ENCODE measurements around the gene CLEC3B. TPM values are rescaled to one million over a fixed set of nuclear protein-coding genes. Genes with fewer than 3 reads are reported as not detected.

CLEC3B gene
- total RNA-seq, 2 experiments from 2014 or later, result 0.45 TPM; not detected in 1

DNA sequence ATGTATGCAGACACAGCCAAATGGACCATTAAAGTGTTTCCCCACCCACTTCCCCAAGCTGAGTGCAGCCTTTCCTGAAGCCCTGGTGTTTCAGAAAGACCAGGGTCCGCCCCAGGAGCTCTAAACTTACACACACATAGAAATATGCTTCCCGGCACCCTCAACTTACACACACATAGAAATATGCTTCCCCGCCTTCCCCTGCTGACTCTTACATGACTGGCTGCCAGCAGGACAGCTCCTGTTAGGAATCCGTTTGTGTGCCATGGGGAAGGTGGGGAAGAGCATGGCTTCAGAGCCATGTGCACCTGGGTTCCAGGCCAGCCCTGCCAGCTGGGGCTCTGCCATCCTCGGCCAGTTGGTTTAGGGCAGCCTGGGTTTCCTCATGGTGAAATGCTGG lies 3.6 kb downstream of the CLEC3B start:
- Mint-ChIP-seq H3K27ac (no peak overlapping the region), H3K4me1 (peaks cover 9% of the 10 kb centered on the region), H3K27me3 (peaks cover 21% of the 10 kb centered on the region), H3K9me3 (no peaks in the 10 kb centered on the region), H3K4me3 (no peak overlapping the region), H3K36me3 (no peaks in the 10 kb centered on the region)
- POLR2A ChIA-PET, result no interaction called here
- ATAC-seq (ENCODE audit: low read depth), result no peak
- no peak for DNase-seq

DNA sequence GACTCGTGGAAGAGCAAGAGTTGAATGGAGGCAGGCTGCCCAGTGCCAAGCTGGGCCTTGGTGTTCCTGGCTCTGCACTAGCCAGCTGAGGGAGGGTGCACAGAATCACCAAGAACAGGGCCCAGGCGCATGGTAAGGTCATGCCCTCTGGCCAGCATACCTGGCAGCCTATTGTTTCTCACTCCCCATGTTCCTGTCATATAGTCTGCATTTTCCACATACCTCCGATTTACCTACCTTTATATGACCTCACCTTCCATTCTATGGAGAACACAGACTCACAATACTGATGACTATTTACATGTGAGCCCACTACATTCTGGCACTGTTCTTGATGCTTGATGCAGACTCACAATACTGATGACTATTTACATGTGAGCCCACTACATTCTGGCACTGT lies 5.4 kb downstream of the CLEC3B start:
- POLR2A ChIA-PET, result no interaction called here

DNA sequence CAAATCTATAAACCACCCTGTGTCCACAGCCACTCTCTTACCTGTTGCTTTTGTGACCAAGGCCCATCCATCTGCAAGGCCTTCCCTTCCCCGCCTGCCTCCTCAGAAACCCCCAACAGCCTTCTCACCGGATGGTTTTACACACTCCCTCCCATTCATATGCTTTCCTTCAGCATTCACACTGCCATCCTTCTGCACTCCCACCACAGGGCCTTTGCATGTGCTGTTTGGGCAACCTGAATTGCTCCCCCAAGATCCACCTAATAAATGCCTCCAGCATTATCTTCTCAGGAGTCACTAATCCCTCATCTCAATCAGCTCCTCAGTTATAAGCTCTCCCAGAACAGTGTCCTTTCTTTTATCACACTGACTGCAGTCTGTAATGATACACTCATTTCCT lies 6.0 kb downstream of the CLEC3B start:
- Mint-ChIP-seq H3K27ac (peak overlapping the region; percentile 9), H3K27me3 (peaks cover 16% of the 10 kb centered on the region), H3K4me3 (no peak overlapping the region), H3K36me3 (no peaks in the 10 kb centered on the region), H3K9me3 (no peaks in the 10 kb centered on the region), H3K4me1 (peaks cover 18% of the 10 kb centered on the region)
- DNase-seq, result no peak
- ATAC-seq (ENCODE audit: low read depth), result no peak
- POLR2A ChIA-PET, result no interaction called here

More for the DNA sequence above, 5.4 kb downstream of the CLEC3B start:
- no peaks in the 10 kb centered on the region for H3K9me3 Mint-ChIP-seq
- no peak for DNase-seq
- H3K4me3 Mint-ChIP-seq, result no peak overlapping the region
- H3K4me1 Mint-ChIP-seq, result peaks cover 17% of the 10 kb centered on the region
- H3K27ac Mint-ChIP-seq, result no peak overlapping the region
- H3K36me3 Mint-ChIP-seq, result no peaks in the 10 kb centered on the region
- ATAC-seq (ENCODE audit: low read depth), result no peak
- peaks cover 16% of the 10 kb centered on the region for H3K27me3 Mint-ChIP-seq

DNA sequence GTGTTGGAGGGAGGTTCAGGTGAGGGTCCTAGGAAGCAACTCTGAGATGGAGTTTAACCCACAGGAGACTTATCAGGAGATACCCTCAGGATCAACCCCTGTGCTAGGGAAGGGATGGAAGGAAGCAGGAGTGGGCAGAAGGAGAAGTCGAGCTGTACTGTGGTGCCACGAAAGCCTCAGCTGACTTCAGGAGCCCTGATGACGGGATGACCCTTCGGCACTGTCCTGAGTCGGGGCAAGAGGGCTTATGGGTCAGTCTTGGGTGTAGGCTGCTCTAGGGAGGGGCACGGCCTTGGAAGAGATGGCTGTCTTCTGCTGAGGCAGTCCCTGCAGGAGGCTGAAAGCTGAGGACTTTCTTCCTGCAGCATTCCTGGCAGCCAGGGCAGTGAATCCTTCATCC lies 7.7 kb downstream of the CLEC3B start:
- Mint-ChIP-seq H3K4me3 (no peak overlapping the region), H3K36me3 (no peaks in the 10 kb centered on the region), H3K9me3 (no peaks in the 10 kb centered on the region), H3K4me1 (peaks cover 20% of the 10 kb centered on the region), H3K27ac (peak overlapping the region; percentile 31), H3K27me3 (peaks cover 14% of the 10 kb centered on the region)
- ATAC-seq (ENCODE audit: low read depth), result no peak
- POLR2A ChIA-PET, result no interaction called here
- DNase-seq, result no peak

DNA sequence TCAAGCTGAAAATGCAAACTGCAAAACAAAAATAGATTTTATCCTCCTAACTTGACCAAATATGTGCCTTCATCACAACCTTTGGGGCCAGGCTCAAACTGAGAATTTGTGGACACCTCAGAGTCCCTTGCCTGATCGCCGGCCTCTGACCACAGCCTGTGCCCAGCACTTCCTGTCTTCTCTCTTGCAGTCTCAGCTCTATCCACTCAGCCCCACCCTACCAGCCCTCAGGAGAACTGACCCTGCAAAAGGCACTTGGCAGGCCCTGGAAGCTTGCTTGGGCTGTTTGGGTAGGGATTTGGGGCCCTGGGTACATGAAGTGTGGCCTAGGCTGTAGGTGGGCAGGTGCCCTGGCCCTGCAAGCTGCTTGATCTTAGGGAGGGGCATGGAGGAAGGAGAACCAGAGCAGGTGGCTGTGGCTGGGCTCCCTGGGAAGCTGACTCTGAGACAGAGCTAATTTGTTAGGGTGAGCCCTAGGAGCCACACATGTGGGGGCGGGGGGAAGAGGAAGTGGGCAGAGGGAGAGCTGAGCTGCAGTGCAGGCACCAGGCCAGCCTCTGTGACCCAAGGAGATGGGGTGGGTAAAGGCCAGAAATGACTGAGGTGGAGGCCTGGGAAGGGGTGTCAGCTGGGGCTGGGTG lies 8.6 kb downstream of the CLEC3B start:
- Mint-ChIP-seq H3K36me3 (no peaks in the 10 kb centered on the region), H3K4me3 (peak overlapping the region; percentile 40), H3K4me1 (peaks cover 20% of the 10 kb centered on the region), H3K27ac (peak overlapping the region; percentile 71), H3K9me3 (no peaks in the 10 kb centered on the region), H3K27me3 (peaks cover 14% of the 10 kb centered on the region)
- POLR2A ChIA-PET, result interaction anchor here (0.6 to 1.3 kb wide), 3 partner anchors 22 to 59 kb away, joined by 3 to 4 read pairs (median 3); partner anchors contain the start of genes EXOSC7 and ZDHHC3
- DNase-seq (peak; percentile 62), ATAC-seq (ENCODE audit: low read depth) (peak; percentile 66)

DNA sequence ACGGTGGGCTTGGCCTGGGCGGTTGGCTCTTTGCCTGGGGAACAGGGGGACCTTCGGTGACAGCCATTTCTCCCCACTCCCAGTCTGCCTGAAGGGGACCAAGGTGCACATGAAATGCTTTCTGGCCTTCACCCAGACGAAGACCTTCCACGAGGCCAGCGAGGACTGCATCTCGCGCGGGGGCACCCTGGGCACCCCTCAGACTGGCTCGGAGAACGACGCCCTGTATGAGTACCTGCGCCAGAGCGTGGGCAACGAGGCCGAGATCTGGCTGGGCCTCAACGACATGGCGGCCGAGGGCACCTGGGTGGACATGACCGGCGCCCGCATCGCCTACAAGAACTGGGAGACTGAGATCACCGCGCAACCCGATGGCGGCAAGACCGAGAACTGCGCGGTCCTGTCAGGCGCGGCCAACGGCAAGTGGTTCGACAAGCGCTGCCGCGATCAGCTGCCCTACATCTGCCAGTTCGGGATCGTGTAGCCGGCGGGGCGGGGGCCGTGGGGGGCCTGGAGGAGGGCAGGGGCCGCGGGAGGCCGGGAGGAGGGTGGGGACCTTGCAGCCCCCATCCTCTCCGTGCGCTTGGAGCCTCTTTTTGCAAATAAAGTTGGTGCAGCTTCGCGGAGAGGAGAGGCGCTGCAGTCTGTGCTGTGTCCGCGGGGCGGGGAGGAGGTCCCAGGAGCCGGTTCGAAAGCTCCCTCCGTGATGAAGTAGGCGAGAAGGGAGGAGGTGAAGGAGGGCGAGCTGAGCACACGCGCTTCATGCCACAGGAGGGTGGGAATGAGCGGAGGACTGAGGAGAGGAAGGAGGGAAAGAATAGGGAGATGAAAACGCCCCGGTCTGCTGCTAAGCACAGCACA lies 9.6 kb downstream of the CLEC3B start:
- ATAC-seq (ENCODE audit: low read depth), result no peak
- H3K27me3 Mint-ChIP-seq, result peaks cover 14% of the 10 kb centered on the region
- peak overlapping the region; percentile 85 for H3K4me3 Mint-ChIP-seq
- no peaks in the 10 kb centered on the region for H3K9me3 Mint-ChIP-seq
- peak; percentile 49 for DNase-seq
- POLR2A ChIA-PET, result interaction anchor here (0.6 to 1.3 kb wide), 4 partner anchors 44 to 540 kb away, joined by 3 to 5 read pairs (median 3); partner anchors contain the start of genes EXOSC7 and ZDHHC3
- no peaks in the 10 kb centered on the region for H3K36me3 Mint-ChIP-seq
- H3K27ac Mint-ChIP-seq, result no peak overlapping the region
- H3K4me1 Mint-ChIP-seq, result peaks cover 25% of the 10 kb centered on the region

DNA sequence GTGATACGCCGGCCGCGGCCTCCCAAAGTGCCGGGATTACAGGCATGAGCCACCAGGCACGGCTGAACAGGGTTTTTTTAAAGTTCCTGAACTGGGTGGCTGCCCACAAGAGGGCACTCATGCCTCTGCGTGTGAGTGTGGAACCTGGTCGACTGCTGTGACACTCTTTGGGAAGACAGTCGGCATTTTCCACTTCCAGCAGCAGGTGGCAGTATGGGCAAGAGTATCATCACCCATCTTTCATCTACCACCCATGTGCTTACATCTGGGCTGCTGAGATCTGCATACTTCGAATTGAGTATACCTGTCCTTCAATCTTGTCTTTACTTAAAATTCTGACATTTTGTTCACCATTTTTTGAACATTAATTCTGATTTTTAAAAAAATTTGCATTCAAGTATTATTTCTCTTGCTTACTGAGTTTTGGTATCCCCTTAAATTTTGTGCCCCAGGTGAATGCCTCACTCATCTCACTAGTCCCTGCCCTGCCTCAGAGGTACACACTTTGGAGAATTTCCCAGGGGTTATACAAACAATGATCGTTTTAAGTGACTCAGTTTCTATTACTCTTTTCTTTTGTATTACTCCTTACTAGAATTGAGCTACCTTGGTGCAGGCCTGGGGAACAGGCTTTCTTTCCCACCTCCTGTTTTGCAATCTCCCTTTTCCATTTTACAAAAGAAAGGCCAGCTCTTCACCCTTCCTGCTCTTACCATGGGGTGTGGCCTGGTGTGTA lies 11.8 kb downstream of the CLEC3B start:
- peak; percentile 84 for DNase-seq
- ATAC-seq (ENCODE audit: low read depth), result peak; percentile 73
- Mint-ChIP-seq H3K27me3 (peaks cover 14% of the 10 kb centered on the region), H3K4me3 (no peak overlapping the region), H3K27ac (no peak overlapping the region), H3K4me1 (peaks cover 41% of the 10 kb centered on the region), H3K36me3 (no peaks in the 10 kb centered on the region), H3K9me3 (no peaks in the 10 kb centered on the region)
- POLR2A ChIA-PET, result interaction anchor here (0.6 to 0.9 kb wide), 2 partner anchors 32 to 461 kb away, joined by 4 to 7 read pairs; no protein-coding TSS in a partner anchor

DNA sequence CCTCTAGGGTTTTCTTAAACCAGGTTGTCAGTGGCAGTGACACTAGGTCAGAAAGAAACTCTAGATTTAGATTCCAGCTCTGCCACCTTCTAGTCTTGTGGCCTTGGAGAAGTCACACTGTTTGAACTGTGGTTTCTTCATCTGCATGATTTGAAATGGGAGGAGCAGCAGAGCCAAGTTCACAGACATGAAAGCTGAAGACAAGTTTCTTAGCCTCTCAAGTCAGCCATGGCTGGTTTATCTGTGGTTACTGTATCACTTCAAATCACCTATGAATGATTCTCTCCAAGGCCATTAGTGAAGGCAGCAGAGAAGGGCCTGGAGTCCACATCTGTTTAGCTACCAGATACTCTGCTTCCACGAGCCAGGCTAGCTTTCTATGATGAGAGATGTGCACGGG lies 15.6 kb downstream of the CLEC3B start:
- ATAC-seq (ENCODE audit: low read depth), result peak; percentile 41
- Mint-ChIP-seq H3K27me3 (peaks cover 18% of the 10 kb centered on the region), H3K36me3 (no peaks in the 10 kb centered on the region), H3K9me3 (no peaks in the 10 kb centered on the region), H3K4me1 (peaks cover 24% of the 10 kb centered on the region), H3K4me3 (peak overlapping the region; percentile 2), H3K27ac (peak overlapping the region; percentile 62)
- POLR2A ChIA-PET, result interaction anchor here (0.8 to 3.6 kb wide), 5 partner anchors 14 to 183 kb away, joined by 3 to 20 read pairs (median 7); no protein-coding TSS in a partner anchor
- no peak for DNase-seq

DNA sequence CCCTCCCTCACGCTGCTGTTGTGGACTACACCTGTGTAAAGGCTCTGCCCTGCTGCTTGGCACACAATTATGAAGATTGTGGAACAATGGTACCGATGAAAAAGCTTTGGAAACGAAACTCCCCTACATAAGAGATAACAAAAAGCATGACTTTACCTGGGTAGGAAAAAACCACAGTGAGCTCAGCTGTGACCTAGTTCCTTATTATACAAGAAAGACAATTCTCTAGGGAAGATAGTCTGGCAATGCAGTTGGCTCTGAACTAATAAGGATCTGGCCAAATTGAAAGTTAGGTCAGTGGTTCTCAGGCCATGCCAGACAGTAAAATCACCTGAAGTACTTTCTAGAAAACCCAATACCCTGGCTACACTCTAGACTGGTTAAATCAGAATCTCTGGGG lies 16.1 kb downstream of the CLEC3B start:
- ATAC-seq (ENCODE audit: low read depth), result no peak
- Mint-ChIP-seq H3K36me3 (no peaks in the 10 kb centered on the region), H3K4me1 (peaks cover 23% of the 10 kb centered on the region), H3K4me3 (no peak overlapping the region), H3K27me3 (peaks cover 19% of the 10 kb centered on the region), H3K9me3 (no peaks in the 10 kb centered on the region), H3K27ac (no peak overlapping the region)
- DNase-seq, result no peak
- POLR2A ChIA-PET, result interaction anchor here (1.0 to 3.6 kb wide), 4 partner anchors 76 to 182 kb away, joined by 3 to 20 read pairs (median 7); no protein-coding TSS in a partner anchor

DNA sequence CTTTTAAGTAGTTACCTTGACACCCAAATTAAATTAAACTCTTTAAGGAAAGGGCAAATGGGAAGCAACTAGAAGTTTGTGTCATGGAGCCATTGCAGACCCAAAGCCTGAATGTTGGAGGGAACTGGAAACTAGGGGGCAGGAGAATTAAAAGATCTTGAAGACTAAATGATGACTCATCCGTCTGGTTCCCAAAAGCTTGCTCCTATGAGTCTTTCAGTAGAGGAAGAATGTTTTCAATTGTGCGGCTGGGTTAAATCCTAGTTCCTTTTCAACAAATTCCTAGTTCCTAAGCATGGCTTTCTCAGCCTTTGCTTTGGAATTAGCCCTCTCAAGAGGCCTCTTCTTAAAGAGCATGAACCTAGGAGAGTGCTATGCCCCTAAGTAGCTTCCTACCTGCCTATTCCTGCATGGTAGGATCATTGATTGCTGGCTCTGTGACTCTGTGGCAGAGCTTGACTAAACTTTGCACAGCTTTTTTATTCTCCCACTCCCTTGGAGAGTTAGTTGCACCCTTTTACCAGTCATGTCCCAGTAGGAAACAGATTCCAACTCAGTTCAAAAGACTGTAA lies 17.7 kb downstream of the CLEC3B start:
- no peak for ATAC-seq (ENCODE audit: low read depth)
- POLR2A ChIA-PET, result interaction anchor here (0.7 kb wide), 2 partner anchors 14 to 20 kb away, joined by 3 to 5 read pairs; no protein-coding TSS in a partner anchor
- no peaks in the 10 kb centered on the region for H3K9me3 Mint-ChIP-seq
- peaks cover 31% of the 10 kb centered on the region for H3K27me3 Mint-ChIP-seq
- peaks cover 21% of the 10 kb centered on the region for H3K4me1 Mint-ChIP-seq
- no peak for DNase-seq
- H3K4me3 Mint-ChIP-seq, result no peak overlapping the region
- no peak overlapping the region for H3K27ac Mint-ChIP-seq
- H3K36me3 Mint-ChIP-seq, result no peaks in the 10 kb centered on the region

DNA sequence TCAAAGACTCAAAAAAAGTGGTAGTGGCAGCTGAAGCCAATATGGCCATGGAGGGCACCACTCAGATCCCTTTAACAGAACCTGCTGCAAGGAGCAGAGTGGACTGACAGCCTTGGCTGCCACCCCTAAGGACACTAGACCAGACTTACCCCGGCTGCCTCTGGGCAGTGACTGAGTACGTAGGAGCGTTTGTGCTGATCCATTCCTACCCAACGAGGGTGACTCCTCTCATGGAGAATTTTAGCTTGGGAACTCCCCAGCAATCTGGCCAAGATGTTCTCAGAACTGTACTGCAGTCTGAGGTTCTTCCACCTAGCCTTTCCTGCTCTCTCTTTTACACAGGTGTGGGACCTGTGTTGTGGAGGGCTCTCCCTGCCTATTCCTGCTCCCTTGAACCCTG lies 22.1 kb downstream of the CLEC3B start:
- Mint-ChIP-seq H3K9me3 (no peaks in the 10 kb centered on the region), H3K4me3 (no peak overlapping the region), H3K27me3 (peaks cover 52% of the 10 kb centered on the region), H3K36me3 (no peaks in the 10 kb centered on the region), H3K4me1 (no peaks in the 10 kb centered on the region), H3K27ac (no peak overlapping the region)
- POLR2A ChIA-PET, result no interaction called here
- DNase-seq (no peak), ATAC-seq (ENCODE audit: low read depth) (no peak)

DNA sequence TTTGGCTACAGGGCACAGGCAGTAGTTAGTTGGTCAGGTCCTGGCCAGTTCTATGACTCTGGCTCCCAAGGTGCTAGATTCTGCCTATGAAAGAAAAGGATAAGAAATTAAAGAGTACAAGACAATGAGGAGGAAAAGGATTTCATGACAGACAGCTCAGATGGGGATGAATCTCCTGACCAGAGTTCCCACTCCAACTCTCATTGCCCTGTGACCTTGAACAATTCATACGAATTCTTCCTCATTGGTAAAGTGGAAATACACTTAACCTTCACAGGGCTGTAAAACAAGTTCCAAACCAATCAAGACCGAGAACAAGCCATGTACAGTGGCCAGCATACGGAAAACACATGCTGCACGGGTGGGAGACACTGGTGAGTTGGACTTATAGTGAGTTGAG lies 23.7 kb downstream of the CLEC3B start:
- DNase-seq (no peak), ATAC-seq (ENCODE audit: low read depth) (no peak)
- H3K9me3 Mint-ChIP-seq, result no peaks in the 10 kb centered on the region
- H3K27ac Mint-ChIP-seq, result no peak overlapping the region
- peaks cover 10% of the 10 kb centered on the region for H3K4me1 Mint-ChIP-seq
- H3K4me3 Mint-ChIP-seq, result no peak overlapping the region
- no peaks in the 10 kb centered on the region for H3K36me3 Mint-ChIP-seq
- POLR2A ChIA-PET, result no interaction called here
- H3K27me3 Mint-ChIP-seq, result peaks cover 52% of the 10 kb centered on the region

DNA sequence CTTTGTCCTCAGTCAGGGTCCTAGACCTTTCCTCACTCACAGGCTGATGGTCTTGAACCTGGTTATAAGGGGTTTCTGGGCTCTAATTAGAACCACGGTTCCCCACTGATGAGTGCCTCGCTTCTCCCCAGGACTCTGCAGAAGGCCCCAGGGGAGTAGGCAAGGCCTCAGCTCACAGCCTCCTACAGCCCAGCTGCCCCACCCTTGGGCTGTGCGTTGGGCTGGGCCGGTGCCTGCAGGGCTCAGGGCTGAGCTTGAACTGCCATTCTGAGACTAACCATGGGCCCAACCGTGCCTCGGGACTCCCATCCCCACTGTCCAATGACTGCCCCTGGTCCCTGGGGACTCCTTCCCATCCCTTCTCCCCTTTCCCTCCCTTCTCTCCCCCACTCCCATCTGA lies 25.6 kb downstream of the CLEC3B start:
- no peak overlapping the region for H3K27ac Mint-ChIP-seq
- ATAC-seq (ENCODE audit: low read depth) (no peak), DNase-seq (no peak)
- POLR2A ChIA-PET, result no interaction called here
- H3K4me3 Mint-ChIP-seq, result no peak overlapping the region
- H3K36me3 Mint-ChIP-seq, result no peaks in the 10 kb centered on the region
- no peaks in the 10 kb centered on the region for H3K9me3 Mint-ChIP-seq
- peaks cover 45% of the 10 kb centered on the region for H3K27me3 Mint-ChIP-seq
- peaks cover 14% of the 10 kb centered on the region for H3K4me1 Mint-ChIP-seq
